Osteocyte (in vitro differentiated cells): ENCODE data around the gene FOXO4. TPM values are rescaled to one million over a fixed set of nuclear protein-coding genes. Genes with fewer than 3 reads are reported as not detected.

Source experiments
- DNase-seq: peaks from one replicate; pipeline ENCODE4 v3.0.0; 2021; ENCODE audit warnings: mixed read lengths; ENCODE audit not compliant: unreplicated experiment; ENCODE audit errors: extremely low spot score
- H3K27ac Mint-ChIP-seq: one replicate; pipeline ENCODE4 v1.8.0; 2021; ENCODE audit warnings: mild to moderate bottlenecking, mixed read lengths; ENCODE audit not compliant: unreplicated experiment
- H3K27me3 Mint-ChIP-seq: one replicate; pipeline ENCODE4 v1.8.0; 2021; ENCODE audit warnings: mixed read lengths; ENCODE audit not compliant: unreplicated experiment
- H3K36me3 Mint-ChIP-seq: one replicate; pipeline ENCODE4 v1.8.0; 2021; ENCODE audit warnings: mixed read lengths; ENCODE audit not compliant: unreplicated experiment
- H3K4me1 Mint-ChIP-seq: one replicate; pipeline ENCODE4 v1.8.0; 2021; ENCODE audit warnings: mixed read lengths; ENCODE audit not compliant: unreplicated experiment
- H3K4me3 Mint-ChIP-seq: one replicate; pipeline ENCODE4 v1.8.0; 2021; ENCODE audit warnings: mild to moderate bottlenecking, moderate library complexity, mixed read lengths; ENCODE audit not compliant: unreplicated experiment
- H3K9me3 Mint-ChIP-seq: one replicate; pipeline ENCODE4 v1.8.0; 2021; ENCODE audit warnings: mixed read lengths; ENCODE audit not compliant: unreplicated experiment
- CTCF ChIP-seq: fragments of 200-600 bp; sonication (generic); IDR thresholded peaks from 2 replicates; pipeline ENCODE4 v1.5.0; 2021; ENCODE audit warnings: antibody characterized with exemption, mild to moderate bottlenecking, moderate library complexity
- total RNA-seq: library from RNA; stranded (reverse); gene quantifications from 2 replicates; pipeline ENCODE4 v1.2.1, GENCODE V29; 2021

FOXO4 gene
- total RNA-seq, 1 donor from 2014 or later: 17.1 TPM

GRCh38 chrX:71057848-71058530, 37.7 kb upstream of the FOXO4 start:
- no peak for TF ChIP-seq CTCF
- no peak for DNase-seq
- Mint-ChIP-seq H3K4me3 (no peak overlapping the region), H3K27me3 (no peaks in the 10 kb centered on the region), H3K36me3 (peaks cover 15% of the 10 kb centered on the region), H3K27ac (no peak overlapping the region), H3K4me1 (no peaks in the 10 kb centered on the region), H3K9me3 (peaks cover 5% of the 10 kb centered on the region)

DNA sequence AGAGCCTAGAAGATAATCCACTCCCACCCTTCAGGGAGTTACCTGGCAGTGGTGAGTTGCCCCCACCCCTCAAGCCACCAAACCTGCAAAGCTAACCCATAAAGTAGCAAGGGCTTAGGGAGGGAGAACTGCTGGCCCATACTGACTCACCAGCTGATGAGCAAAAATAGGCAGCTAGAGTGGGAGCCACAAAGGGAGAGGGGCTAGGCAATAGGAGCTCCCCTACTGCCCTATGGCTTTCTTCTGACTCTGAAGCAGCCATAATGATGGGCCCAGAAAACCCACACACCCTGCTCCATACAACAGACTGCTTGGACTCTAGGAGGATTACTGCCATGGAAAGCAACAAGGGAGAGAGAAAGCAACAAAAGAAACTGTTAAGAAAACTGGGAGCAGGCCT, 35.5 kb upstream of the FOXO4 start:
- H3K9me3 Mint-ChIP-seq: peaks cover 8% of the 10 kb centered on the region
- H3K4me3 Mint-ChIP-seq: no peak overlapping the region
- H3K4me1 Mint-ChIP-seq: no peaks in the 10 kb centered on the region
- TF ChIP-seq CTCF: no peak
- H3K36me3 Mint-ChIP-seq: peaks cover 15% of the 10 kb centered on the region
- no peaks in the 10 kb centered on the region for H3K27me3 Mint-ChIP-seq
- DNase-seq: no peak
- H3K27ac Mint-ChIP-seq: no peak overlapping the region

- TF ChIP-seq CTCF: no peak
- H3K36me3 Mint-ChIP-seq: peaks cover 1% of the 10 kb centered on the region
- peaks cover 10% of the 10 kb centered on the region for H3K9me3 Mint-ChIP-seq
- DNase-seq: no peak
- H3K4me3 Mint-ChIP-seq: peak overlapping the region; percentile 97
- H3K27me3 Mint-ChIP-seq: no peaks in the 10 kb centered on the region
- peaks cover 7% of the 10 kb centered on the region for H3K4me1 Mint-ChIP-seq
- peak overlapping the region; percentile 95 for H3K27ac Mint-ChIP-seq
These were observed 28.6 kb upstream of the FOXO4 start for GRCh38 chrX:71067089-71067488.

DNA sequence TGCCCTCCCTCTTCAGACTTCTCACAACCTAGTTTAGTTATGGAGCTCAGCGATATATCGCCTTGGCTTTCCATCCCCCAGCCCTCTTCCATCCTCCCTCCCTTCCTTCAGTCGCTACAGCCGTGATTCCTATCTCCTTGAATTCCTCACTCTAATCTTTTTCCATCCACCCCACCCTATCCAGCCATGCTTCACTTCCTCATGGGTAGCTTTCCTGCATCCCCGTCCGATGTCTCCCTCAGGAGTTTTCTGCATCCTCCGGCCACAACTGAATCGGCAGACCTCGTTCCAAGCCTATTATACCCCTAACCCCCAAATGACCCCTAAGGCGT, 28.0 kb upstream of the FOXO4 start:
- peaks cover 10% of the 10 kb centered on the region for H3K9me3 Mint-ChIP-seq
- no peak for TF ChIP-seq CTCF
- peak overlapping the region; percentile 97 for H3K4me3 Mint-ChIP-seq
- peak overlapping the region; percentile 95 for H3K27ac Mint-ChIP-seq
- peaks cover 1% of the 10 kb centered on the region for H3K36me3 Mint-ChIP-seq
- no peak for DNase-seq
- peaks cover 7% of the 10 kb centered on the region for H3K4me1 Mint-ChIP-seq
- no peaks in the 10 kb centered on the region for H3K27me3 Mint-ChIP-seq

DNA sequence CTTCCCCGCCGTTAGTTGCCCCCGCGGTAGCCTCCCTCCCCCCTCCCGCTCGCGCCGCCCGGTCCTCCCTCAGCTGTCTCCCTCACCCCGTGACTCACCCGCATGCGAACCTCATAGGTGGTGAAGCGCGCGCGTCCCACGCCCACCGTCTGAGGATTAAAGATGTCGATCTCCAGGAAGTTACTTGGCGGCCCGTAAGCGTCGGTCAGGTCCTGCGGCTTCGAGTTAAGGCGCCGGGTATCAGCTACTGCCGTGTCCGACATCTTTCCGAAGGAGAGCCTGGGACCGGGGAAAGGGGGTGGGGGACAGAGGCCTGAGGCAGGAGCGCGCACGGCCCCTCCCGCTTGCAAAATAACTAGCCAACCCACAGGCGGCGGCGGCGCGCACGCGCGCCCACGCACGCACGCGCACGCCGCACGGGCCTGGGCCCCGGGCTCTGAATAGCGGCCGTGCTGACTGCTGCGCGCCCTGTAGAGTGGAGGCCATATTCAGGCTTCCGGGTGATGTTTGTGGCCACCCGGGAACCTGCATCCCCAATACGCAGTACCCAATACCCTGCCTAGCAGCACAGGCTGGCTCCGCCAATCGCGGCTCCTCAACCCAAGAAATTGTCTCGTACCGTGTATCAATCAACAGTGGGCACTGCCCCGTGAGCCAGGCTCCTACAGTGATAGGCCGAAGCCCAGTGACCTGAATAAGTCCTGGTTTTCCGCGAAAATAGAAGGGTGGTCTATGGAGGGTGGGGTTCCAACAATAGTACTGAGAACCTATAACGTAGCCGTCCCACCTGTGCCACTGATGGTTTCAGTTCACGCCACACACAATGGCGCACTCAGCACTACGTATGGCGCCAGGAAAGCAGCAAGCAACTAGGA, 27.4 kb upstream of the FOXO4 start, which contains the start of gene SNX12:
TSS of gene SNX12 (minus strand) at position 291 of the 875 bp plus-strand sequence. CDS start at position 263, 28 bp downstream.
- H3K27me3 Mint-ChIP-seq: no peaks in the 10 kb centered on the region
- H3K9me3 Mint-ChIP-seq: peaks cover 10% of the 10 kb centered on the region
- H3K4me1 Mint-ChIP-seq: peaks cover 7% of the 10 kb centered on the region
- no peak for TF ChIP-seq CTCF
- H3K36me3 Mint-ChIP-seq: peaks cover 1% of the 10 kb centered on the region
- H3K4me3 Mint-ChIP-seq: peak within 1 kb of the TSS; percentile 97
- H3K27ac Mint-ChIP-seq: peak within 1 kb of the TSS; percentile 95
- peak; percentile 95 for DNase-seq
